Liver (tissue), 9 donors: ENCODE measurements around the gene BLOC1S2. TPM values are rescaled to one million over a fixed set of nuclear protein-coding genes. Genes with fewer than 3 reads are reported as not detected.

Experiments used
- DNase-seq: peaks from one replicate; pipeline ENCODE4 v3.0.0-alpha.2; 2017; ENCODE audit warnings: low spot score
- H3K27ac ChIP-seq, 2 donors: one replicate each; pipeline ENCODE4 v1.7.0; 2013; ENCODE audit warnings: inconsistent platforms in 2 of 2, low read length in 2 of 2, control low read depth in 1 of 2, low read depth in 1 of 2, mild to moderate bottlenecking in 1 of 2
- H3K27me3 ChIP-seq, 4 donors: one replicate each; pipeline versions ENCODE4 v1.6.1 to v1.7.0; 2013; ENCODE audit warnings: low read length in 3 of 4, inconsistent platforms in 1 of 4, mild to moderate bottlenecking in 1 of 4, moderate library complexity in 1 of 4; ENCODE audit not compliant: control insufficient read depth in 4 of 4, insufficient read depth in 4 of 4
- H3K36me3 ChIP-seq, 4 donors: one replicate each; pipeline versions ENCODE4 v1.6.1 to v1.7.0; 2013; ENCODE audit warnings: low read length in 3 of 4, mild to moderate bottlenecking in 3 of 4, low read depth in 1 of 4, moderate library complexity in 1 of 4; ENCODE audit not compliant: control insufficient read depth in 4 of 4, insufficient read depth in 3 of 4
- H3K4me1 ChIP-seq, 4 donors: one replicate each; pipeline versions ENCODE4 v1.6.1 to v1.7.0; 2013; ENCODE audit warnings: low read length in 3 of 4, mild to moderate bottlenecking in 3 of 4, moderate library complexity in 1 of 4; ENCODE audit not compliant: control insufficient read depth in 4 of 4, insufficient read depth in 4 of 4
- H3K4me3 ChIP-seq, 3 donors: one replicate each; pipeline versions ENCODE4 v1.6.1 to v1.7.0; 2013; ENCODE audit warnings: low read length in 3 of 3, control low read depth in 1 of 3, low read depth in 1 of 3, mild to moderate bottlenecking in 1 of 3
- H3K9ac ChIP-seq, 2 donors: one replicate each; pipeline ENCODE4 v1.7.0; 2013; ENCODE audit warnings: low read length in 2 of 2, mild to moderate bottlenecking in 2 of 2, moderate library complexity in 2 of 2, control low read depth in 1 of 2, low read depth in 1 of 2
- H3K9me3 ChIP-seq, 4 donors: one replicate each; pipeline versions ENCODE4 v1.6.1 to v1.7.0; 2013; ENCODE audit warnings: low read length in 3 of 4; ENCODE audit not compliant: control insufficient read depth in 4 of 4
- ATF3 ChIP-seq: IDR thresholded peaks from 2 replicates; pipeline ENCODE4 v1.6.1; 2016; ENCODE audit warnings: antibody characterized with exemption
- CTCF ChIP-seq: fragments of 150-350 bp; IDR thresholded peaks from 2 replicates; pipeline ENCODE4 v1.5.1; 2017; ENCODE audit warnings: improper control_type of control experiment, low read depth, low read length; ENCODE audit not compliant: missing input control
- EGR1 ChIP-seq, 2 donors: IDR thresholded peaks; 2 replicates each; pipeline ENCODE4 v1.6.1; 2016 to 2018; ENCODE audit warnings: antibody characterized with exemption in 2 of 2, low read depth in 2 of 2
- FOXA1 ChIP-seq: IDR thresholded peaks from 2 replicates; pipeline ENCODE4 v1.6.1; 2016; ENCODE audit warnings: antibody characterized with exemption
- GABPA ChIP-seq, 2 donors: IDR thresholded peaks in 1 of 2; conservative IDR thresholded peaks in 1 of 2; 2 replicates each; pipeline ENCODE4 v1.6.1; 2016; ENCODE audit warnings: antibody characterized with exemption in 2 of 2, mild to moderate bottlenecking in 1 of 2, moderate library complexity in 1 of 2
- HNF4G ChIP-seq: IDR thresholded peaks from 2 replicates; pipeline ENCODE4 v1.6.1; 2016; ENCODE audit warnings: antibody characterized with exemption
- JUND ChIP-seq, 2 donors: IDR thresholded peaks; 2 replicates each; pipeline ENCODE4 v1.6.1; 2016; ENCODE audit warnings: antibody characterized with exemption in 2 of 2
- NR2F2 ChIP-seq: IDR thresholded peaks from 2 replicates; pipeline ENCODE4 v1.6.1; 2016; ENCODE audit warnings: antibody characterized with exemption
- RAD21 ChIP-seq, 2 donors: IDR thresholded peaks; 2 replicates each; pipeline ENCODE4 v1.6.1; 2016; ENCODE audit warnings: antibody characterized with exemption in 2 of 2, mild to moderate bottlenecking in 2 of 2
- REST ChIP-seq: IDR thresholded peaks from 2 replicates; pipeline ENCODE4 v1.6.1; 2016; ENCODE audit warnings: antibody characterized with exemption, mild to moderate bottlenecking
- RXRA ChIP-seq, 2 donors: IDR thresholded peaks; 2 replicates each; pipeline ENCODE4 v1.6.1; 2017 to 2018; ENCODE audit warnings: antibody characterized with exemption in 2 of 2, mild to moderate bottlenecking in 1 of 2
- SP1 ChIP-seq: IDR thresholded peaks from 2 replicates; pipeline ENCODE4 v1.6.1; 2018; ENCODE audit warnings: antibody characterized with exemption, mild to moderate bottlenecking
- TAF1 ChIP-seq: conservative IDR thresholded peaks from 2 replicates; pipeline ENCODE4 v1.6.1; 2016; ENCODE audit warnings: antibody characterized with exemption, mild to moderate bottlenecking
- YY1 ChIP-seq: IDR thresholded peaks from 2 replicates; pipeline ENCODE4 v1.6.1; 2016; ENCODE audit warnings: antibody characterized with exemption, mild to moderate bottlenecking
- WGBS: extraction: QIAGEN DNeasy Blood & Tissue Kit; methylation state at CpG from one replicate; pipeline ENCODE4 v1.1.7; 2013; 5-methylcytosine and 5-hydroxymethylcytosine counted together
- polyA plus RNA-seq, 2 donors: library from polyadenylated mRNA; stranded (reverse) in 1 of 2; unstranded in 1 of 2; fragments of 200-250 nt in 1 of 2; fragments of >200 nt in 1 of 2; fragmentation: Nextera tagmentation in 1 of 2; extraction: Ambion mirVana in 1 of 2; gene quantifications; one replicate each; pipeline versions ENCODE4 v1.2.1 to v1.2.3, GENCODE V29; 2013 to 2015
- total RNA-seq, 2 donors: library from RNA; depleted of rRNA; stranded (reverse); fragments of >200 nt; gene quantifications; one replicate each; pipeline ENCODE4 v1.2.3, GENCODE V29; 2014
- TF ChIP-seq, protein P1 (sequence below): IDR thresholded peaks from 2 replicates; pipeline ENCODE4 v1.6.1; 2016; ENCODE audit warnings: antibody characterized with exemption
- donor health status: healthy.
- donor health status: healthy.
- donor health status: healthy.
- donor health status: healthy.
- donor health status: healthy.

BLOC1S2 gene
- total and polyA plus RNA-seq, 4 donors: 10.7 to 25.5 (median 22.0) TPM

DNA sequence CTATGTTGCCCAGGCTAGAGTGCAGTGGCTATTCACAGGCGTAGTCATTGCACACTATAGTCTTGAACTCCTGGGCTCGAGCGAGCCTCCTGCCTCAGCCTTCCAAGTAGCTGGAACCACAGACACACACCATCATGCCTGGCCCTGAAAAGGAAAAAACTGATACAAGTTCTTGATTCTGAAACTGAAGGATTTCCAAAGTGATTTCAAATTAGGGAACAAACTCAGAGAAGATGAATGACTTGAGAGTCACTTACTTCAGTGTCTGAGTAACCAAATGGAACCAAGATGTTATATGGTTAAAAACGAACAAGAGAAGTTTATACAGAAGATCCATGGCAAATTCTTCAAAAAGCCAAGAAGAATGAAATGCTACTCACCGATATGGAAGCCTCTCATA, 33.4 kb downstream of the BLOC1S2 start:
- no peaks in the 10 kb centered on the region for H3K4me1 ChIP-seq
- TF ChIP-seq REST (no peak), GABPA (IDR thresholded peaks at IDR 0.05 in 1 of 2, conservative IDR thresholded peaks at IDR 0.05 in 1 of 2) (no peak)
- 95% methylated on average over 5 of the region's 5 CpGs for WGBS
- no peak for DNase-seq
- H3K4me3 ChIP-seq: no peak overlapping the region
- H3K27me3 ChIP-seq: no peaks in the 10 kb centered on the region
- H3K9ac ChIP-seq: no peak overlapping the region
- peaks cover 12 to 59% (median 38%) of the 10 kb centered on the region in 4 donors for H3K36me3 ChIP-seq
- H3K27ac ChIP-seq: no peak overlapping the region
- no peaks in the 10 kb centered on the region for H3K9me3 ChIP-seq

- H3K27me3 ChIP-seq: no peaks in the 10 kb centered on the region
- H3K4me1 ChIP-seq: no peaks in the 10 kb centered on the region
- no peaks in the 10 kb centered on the region for H3K9me3 ChIP-seq
- no peak overlapping the region for H3K4me3 ChIP-seq
- WGBS: 98% methylated on average over 7 of the region's 7 CpGs
- H3K9ac ChIP-seq: no peak overlapping the region
- no peak for DNase-seq
- H3K27ac ChIP-seq: no peak overlapping the region
- H3K36me3 ChIP-seq: peaks cover 10 to 64% (median 40%) of the 10 kb centered on the region in 4 donors
- TF ChIP-seq RAD21 (IDR thresholded peaks at IDR 0.05): no peak
- no peak for TF ChIP-seq TAF1
- no peak for TF ChIP-seq ATF3
- TF ChIP-seq, protein P1, sequence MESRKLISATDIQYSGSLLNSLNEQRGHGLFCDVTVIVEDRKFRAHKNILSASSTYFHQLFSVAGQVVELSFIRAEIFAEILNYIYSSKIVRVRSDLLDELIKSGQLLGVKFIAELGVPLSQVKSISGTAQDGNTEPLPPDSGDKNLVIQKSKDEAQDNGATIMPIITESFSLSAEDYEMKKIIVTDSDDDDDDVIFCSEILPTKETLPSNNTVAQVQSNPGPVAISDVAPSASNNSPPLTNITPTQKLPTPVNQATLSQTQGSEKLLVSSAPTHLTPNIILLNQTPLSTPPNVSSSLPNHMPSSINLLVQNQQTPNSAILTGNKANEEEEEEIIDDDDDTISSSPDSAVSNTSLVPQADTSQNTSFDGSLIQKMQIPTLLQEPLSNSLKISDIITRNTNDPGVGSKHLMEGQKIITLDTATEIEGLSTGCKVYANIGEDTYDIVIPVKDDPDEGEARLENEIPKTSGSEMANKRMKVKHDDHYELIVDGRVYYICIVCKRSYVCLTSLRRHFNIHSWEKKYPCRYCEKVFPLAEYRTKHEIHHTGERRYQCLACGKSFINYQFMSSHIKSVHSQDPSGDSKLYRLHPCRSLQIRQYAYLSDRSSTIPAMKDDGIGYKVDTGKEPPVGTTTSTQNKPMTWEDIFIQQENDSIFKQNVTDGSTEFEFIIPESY: no peak
- no peak for TF ChIP-seq RXRA (IDR thresholded peaks at IDR 0.05)
- no peak for TF ChIP-seq YY1
- TF ChIP-seq REST: no peak
- TF ChIP-seq SP1: no peak
- TF ChIP-seq NR2F2: no peak
- no peak for TF ChIP-seq CTCF
- TF ChIP-seq FOXA1: no peak
- no peak for TF ChIP-seq JUND (IDR thresholded peaks at IDR 0.05)
- TF ChIP-seq EGR1 (IDR thresholded peaks at IDR 0.05; ENCODE audit: low read depth in 2 of 2): no peak
- TF ChIP-seq HNF4G: no peak
These were observed 37.7 kb downstream of the BLOC1S2 start for GRCh38 chr10:100248820-100249219.
